ENCODE results near the gene UPF1.

Gene UPF1

DNA sequence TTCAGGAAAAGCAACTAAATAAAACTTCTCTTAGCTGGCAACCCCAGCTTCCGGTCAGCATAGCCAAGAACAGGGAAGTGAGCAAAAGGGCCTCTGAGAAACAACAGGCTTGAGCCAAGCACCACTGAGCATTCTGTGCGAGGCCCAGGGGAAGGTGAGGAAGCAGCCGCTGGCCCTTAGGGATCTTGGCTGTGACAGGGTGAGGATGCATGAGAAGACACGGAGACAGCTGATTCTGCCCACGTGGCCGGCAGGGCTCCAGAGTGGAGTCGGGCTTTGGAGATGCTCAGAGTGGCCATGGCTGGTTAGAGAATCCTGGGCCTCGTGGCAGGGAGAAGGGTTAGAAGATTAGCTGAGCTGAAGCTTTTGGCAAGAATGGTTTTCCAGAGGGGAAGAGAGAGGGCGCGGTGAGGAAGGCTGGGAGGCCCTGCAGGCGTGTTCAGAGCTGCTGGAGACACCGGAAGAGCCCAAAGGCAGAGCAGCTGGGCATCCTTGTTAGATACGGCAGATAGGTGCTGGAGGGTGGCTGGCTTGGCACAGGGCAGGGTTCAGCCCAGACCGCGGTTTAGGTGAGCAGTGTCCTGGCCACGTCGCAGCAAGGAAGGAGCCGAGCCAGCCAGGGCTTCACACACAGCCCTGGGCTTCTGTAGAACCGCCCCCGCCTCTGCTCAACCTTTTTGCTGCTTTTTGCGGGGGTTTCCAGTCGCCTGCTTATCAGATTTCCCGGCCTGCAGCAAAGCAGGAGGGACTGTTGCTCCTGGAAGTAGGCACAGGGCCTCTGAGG, 17.3 kb downstream of the UPF1 start:
- H3K9me3 Mint-ChIP-seq, result no peaks in the 10 kb centered on the region
- H3K4me1 Mint-ChIP-seq, result peaks cover 53% of the 10 kb centered on the region
- DNase-seq (ENCODE audit: low spot score in 2 of 2), result no peak
- peak overlapping the region; percentile 89 for H3K27ac Mint-ChIP-seq (ENCODE audit: low read depth)
- H3K36me3 Mint-ChIP-seq (ENCODE audit: insufficient read depth), result peaks cover 53% of the 10 kb centered on the region
- ATAC-seq (replicated peaks; ENCODE audit: extremely low read depth, poor library complexity, severe bottlenecking), result no peak
- peak overlapping the region; percentile 50 for H3K4me3 Mint-ChIP-seq
- H3K27me3 Mint-ChIP-seq, result no peaks in the 10 kb centered on the region

DNA sequence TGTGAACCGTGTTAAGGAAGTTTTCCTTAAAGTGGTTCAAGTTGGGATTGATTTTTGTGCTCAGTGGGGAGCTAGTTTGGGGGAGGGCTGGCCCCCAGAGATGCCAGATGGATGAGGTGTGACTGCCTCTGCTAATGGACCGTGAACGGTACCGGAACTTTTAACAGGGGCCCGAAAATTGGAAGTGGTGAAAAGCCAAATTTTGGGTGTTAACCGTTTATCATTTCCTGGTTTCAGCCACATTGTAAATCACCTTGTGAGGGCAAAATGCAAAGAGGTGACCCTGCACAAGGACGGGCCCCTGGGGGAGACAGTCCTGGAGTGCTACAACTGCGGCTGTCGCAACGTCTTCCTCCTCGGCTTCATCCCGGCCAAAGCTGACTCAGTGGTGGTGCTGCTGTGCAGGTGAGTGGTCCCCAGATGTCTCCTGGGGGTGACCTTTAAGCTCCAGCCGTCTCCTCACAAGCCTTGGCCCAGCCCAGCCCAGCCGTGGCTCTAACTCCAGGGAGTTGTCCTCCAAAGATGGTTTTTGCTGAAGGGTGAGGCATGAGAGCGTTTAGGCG, 18.2 kb downstream of the UPF1 start:
- Mint-ChIP-seq H3K27ac (ENCODE audit: low read depth) (peak overlapping the region; percentile 89), H3K27me3 (no peaks in the 10 kb centered on the region), H3K4me3 (peak overlapping the region; percentile 27), H3K4me1 (peaks cover 45% of the 10 kb centered on the region), H3K9me3 (no peaks in the 10 kb centered on the region), H3K36me3 (ENCODE audit: insufficient read depth) (peaks cover 61% of the 10 kb centered on the region)
- no peak for ATAC-seq (replicated peaks; ENCODE audit: extremely low read depth, poor library complexity, severe bottlenecking)
- no peak for DNase-seq (ENCODE audit: low spot score in 2 of 2)

DNA sequence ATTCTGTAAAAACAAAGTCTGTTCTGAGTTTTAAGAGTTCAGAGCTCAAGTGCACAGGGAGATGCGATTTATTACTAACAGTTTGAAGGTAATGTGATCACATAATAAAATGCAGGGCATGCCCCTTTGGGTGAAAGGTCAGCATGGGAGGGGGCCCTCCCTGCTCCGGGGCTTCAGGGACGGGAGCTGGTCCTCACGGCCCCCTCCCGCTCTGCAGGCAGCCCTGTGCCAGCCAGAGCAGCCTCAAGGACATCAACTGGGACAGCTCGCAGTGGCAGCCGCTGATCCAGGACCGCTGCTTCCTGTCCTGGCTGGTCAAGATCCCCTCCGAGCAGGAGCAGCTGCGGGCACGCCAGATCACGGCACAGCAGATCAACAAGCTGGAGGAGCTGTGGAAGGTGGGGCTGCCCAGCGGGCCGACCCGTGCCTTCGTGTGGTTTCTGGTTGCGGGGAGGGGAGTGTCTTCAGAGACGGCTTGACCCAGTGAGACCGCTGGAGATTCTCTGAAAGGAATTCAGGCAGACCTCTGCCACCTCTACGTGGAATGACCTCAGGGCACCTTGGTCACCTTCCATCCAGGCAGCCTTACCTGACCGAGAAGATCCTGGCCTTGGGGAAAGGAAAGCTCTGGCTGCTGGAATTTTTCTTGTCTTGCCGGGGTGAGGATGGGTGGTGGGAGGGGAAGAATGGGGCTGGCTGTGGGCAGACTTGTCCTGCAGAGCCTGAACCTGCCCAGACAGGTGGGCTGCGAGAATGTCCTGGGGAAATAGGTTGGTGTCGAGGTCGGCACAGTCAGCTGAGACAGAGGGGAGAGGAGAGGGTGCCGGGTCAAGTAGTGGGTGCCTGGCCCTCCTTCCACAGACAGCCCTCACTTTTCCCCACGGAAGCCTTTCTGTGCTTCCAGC, 19.0 kb downstream of the UPF1 start:
- H3K36me3 Mint-ChIP-seq (ENCODE audit: insufficient read depth), result peaks cover 68% of the 10 kb centered on the region
- H3K27ac Mint-ChIP-seq (ENCODE audit: low read depth), result peak overlapping the region; percentile 89
- DNase-seq (ENCODE audit: low spot score in 2 of 2), result no peak

DNA sequence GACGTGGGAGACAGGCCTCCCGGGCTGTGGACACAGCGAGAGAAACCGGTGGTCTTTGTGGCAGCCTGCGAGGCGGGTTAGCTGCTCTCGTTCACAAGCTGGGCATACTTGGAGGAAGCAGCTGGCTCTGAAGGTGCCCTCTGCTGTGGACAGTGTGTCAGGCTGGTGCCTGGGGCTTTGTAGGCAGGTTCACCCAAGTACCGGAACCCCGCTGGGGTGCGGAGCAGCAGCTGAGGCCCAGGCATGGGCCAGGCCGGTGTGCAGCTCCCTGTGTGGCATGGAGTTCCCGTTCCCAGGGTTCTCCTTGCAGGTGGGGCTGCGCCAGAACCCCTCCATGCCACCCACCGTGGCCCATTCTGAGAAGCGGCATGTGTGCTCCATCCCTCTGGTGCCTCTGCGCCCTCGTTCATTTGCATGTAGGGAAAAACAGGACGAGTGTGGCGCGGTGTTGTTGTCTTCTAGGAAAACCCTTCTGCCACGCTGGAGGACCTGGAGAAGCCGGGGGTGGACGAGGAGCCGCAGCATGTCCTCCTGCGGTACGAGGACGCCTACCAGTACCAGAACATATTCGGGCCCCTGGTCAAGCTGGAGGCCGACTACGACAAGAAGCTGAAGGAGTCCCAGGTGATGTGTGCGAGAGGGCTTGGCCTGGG, 20.0 kb downstream of the UPF1 start:
- ATAC-seq (replicated peaks; ENCODE audit: extremely low read depth, poor library complexity, severe bottlenecking), result no peak
- H3K36me3 Mint-ChIP-seq (ENCODE audit: insufficient read depth), result peaks cover 75% of the 10 kb centered on the region
- H3K27ac Mint-ChIP-seq (ENCODE audit: low read depth), result no peak overlapping the region
- no peak for DNase-seq (ENCODE audit: low spot score in 2 of 2)
- no peaks in the 10 kb centered on the region for H3K27me3 Mint-ChIP-seq
- no peak overlapping the region for H3K4me3 Mint-ChIP-seq
- peaks cover 27% of the 10 kb centered on the region for H3K4me1 Mint-ChIP-seq
- no peaks in the 10 kb centered on the region for H3K9me3 Mint-ChIP-seq

More for the DNA sequence above, 19.0 kb downstream of the UPF1 start:
- Mint-ChIP-seq H3K4me3 (no peak overlapping the region), H3K9me3 (no peaks in the 10 kb centered on the region), H3K27me3 (no peaks in the 10 kb centered on the region), H3K4me1 (peaks cover 37% of the 10 kb centered on the region)
- ATAC-seq (replicated peaks; ENCODE audit: extremely low read depth, poor library complexity, severe bottlenecking), result no peak

DNA sequence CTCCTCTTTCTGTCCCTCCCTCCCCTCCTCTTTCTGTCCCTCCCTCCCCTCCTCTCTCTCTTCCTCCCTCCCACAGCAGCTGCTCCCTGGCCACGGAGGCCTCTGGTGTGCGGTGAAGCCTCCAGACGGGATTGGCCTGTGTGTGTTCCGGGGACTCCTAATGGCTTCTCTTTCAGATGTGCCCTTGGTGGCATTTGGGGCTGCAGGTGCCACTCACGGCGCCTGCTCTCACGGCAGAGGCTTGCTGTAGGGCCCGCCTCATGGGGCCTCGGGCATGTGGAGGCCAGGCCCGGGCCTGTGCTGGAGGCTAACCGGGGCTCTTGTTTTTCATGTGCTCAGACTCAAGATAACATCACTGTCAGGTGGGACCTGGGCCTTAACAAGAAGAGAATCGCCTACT, 20.9 kb downstream of the UPF1 start:
- H3K4me3 Mint-ChIP-seq, result no peak overlapping the region
- H3K27ac Mint-ChIP-seq (ENCODE audit: low read depth), result no peak overlapping the region
- no peaks in the 10 kb centered on the region for H3K9me3 Mint-ChIP-seq
- H3K4me1 Mint-ChIP-seq, result peaks cover 19% of the 10 kb centered on the region
- no peak for ATAC-seq (replicated peaks; ENCODE audit: extremely low read depth, poor library complexity, severe bottlenecking)
- no peak for DNase-seq (ENCODE audit: low spot score in 2 of 2)
- H3K27me3 Mint-ChIP-seq, result no peaks in the 10 kb centered on the region
- peaks cover 77% of the 10 kb centered on the region for H3K36me3 Mint-ChIP-seq (ENCODE audit: insufficient read depth)

DNA sequence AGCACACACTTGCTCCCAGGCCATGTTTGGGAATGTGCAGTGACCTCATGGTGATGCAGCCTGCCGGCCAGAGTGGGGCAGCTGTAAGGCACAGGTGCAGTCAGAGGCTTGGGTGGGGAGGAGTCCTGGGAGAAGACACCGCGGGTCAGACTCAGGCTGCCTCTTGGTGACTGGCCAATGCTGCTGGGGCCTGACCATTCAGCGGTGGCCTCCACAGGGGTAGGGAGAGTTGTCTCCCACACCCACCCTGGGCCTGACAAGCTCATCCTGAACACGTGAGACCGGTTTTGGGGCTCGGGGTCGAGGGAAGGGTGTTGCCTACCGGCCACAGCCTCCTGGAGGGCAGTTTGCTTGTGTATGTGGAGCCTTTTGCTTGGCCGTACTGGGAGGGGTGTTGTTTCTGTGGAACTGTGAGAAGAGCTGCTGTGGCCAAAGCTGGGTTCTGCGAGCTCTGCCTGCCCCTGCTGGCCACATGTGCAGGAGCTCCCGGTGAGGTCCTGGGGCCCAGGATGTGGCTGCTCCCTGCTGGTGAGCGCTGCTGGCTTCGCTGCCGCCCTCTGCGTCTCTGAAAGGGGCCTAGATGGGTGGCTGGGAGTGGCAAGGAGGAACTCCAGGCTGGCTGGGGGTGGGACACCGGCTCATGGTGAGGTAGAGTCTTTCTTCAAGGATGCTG, 22.1 kb downstream of the UPF1 start:
- peaks cover 19% of the 10 kb centered on the region for H3K4me1 Mint-ChIP-seq
- H3K36me3 Mint-ChIP-seq (ENCODE audit: insufficient read depth), result peaks cover 80% of the 10 kb centered on the region

DNA sequence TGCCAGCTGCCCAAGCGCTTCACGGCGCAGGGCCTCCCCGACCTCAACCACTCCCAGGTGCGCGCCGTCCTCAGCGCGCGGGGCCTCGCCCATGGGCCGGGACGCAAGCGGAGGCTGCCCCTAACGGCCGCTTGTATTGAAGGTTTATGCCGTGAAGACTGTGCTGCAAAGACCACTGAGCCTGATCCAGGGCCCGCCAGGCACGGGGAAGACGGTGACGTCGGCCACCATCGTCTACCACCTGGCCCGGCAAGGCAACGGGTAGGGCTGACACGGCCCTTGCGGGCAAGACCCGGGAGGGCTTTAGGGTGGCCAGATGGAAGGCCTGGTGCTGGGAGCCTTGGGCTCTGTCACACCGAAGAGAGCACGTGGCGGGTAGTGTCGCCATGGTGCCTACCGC, 23.2 kb downstream of the UPF1 start:
- no peak for ATAC-seq (replicated peaks; ENCODE audit: extremely low read depth, poor library complexity, severe bottlenecking)
- no peak for DNase-seq (ENCODE audit: low spot score in 2 of 2)
- Mint-ChIP-seq H3K9me3 (no peaks in the 10 kb centered on the region), H3K27me3 (no peaks in the 10 kb centered on the region), H3K4me1 (peaks cover 8% of the 10 kb centered on the region), H3K27ac (ENCODE audit: low read depth) (peak overlapping the region; percentile 23), H3K36me3 (ENCODE audit: insufficient read depth) (peaks cover 78% of the 10 kb centered on the region), H3K4me3 (no peak overlapping the region)

More for the DNA sequence above, 22.1 kb downstream of the UPF1 start:
- Mint-ChIP-seq H3K4me3 (no peak overlapping the region), H3K27ac (ENCODE audit: low read depth) (no peak overlapping the region), H3K9me3 (no peaks in the 10 kb centered on the region), H3K27me3 (no peaks in the 10 kb centered on the region)
- ATAC-seq (replicated peaks; ENCODE audit: extremely low read depth, poor library complexity, severe bottlenecking) (no peak), DNase-seq (ENCODE audit: low spot score in 2 of 2) (no peak)

GRCh38 chr19:18855647-18856384, 24.1 kb downstream of the UPF1 start:
- peaks cover 6% of the 10 kb centered on the region for H3K4me1 Mint-ChIP-seq
- ATAC-seq (replicated peaks; ENCODE audit: extremely low read depth, poor library complexity, severe bottlenecking) (no peak), DNase-seq (ENCODE audit: low spot score in 2 of 2) (no peak)
- no peak overlapping the region for H3K4me3 Mint-ChIP-seq
- H3K36me3 Mint-ChIP-seq (ENCODE audit: insufficient read depth), result peaks cover 77% of the 10 kb centered on the region
- no peaks in the 10 kb centered on the region for H3K9me3 Mint-ChIP-seq
- H3K27me3 Mint-ChIP-seq, result no peaks in the 10 kb centered on the region
- H3K27ac Mint-ChIP-seq (ENCODE audit: low read depth), result peak overlapping the region; percentile 23

DNA sequence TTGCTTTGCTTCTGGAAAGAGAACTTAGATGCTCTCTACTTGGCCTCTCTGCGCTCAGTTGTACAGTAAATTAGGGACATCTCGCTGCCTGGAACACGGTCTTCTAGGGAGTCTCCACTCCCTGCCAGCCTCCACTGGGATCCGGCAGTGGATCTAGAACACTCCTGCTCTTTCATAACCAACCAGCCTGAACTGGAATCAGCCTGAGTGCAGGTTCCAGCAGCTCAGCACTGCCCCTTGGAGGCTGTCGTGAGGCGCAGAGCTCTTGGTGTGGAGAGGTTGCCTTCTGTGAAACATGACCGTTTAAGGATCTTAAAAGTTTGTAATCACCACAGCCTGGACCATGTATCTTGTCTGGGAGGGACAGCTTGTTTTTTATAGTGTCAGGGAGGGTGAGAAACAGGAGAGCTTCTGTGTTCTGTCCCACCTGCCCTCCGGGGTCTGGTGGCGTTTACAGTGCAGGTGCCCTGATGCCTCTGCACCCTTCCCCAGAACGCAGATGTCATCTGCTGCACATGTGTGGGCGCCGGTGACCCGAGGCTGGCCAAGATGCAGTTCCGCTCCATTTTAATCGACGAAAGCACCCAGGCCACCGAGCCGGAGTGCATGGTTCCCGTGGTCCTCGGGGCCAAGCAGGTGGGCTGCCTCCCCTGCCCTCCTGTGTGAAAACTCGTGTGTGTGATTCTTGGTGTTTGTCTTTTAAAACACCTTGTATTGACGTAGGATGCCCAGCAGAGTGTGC, 24.8 kb downstream of the UPF1 start:
- Mint-ChIP-seq H3K27me3 (no peaks in the 10 kb centered on the region), H3K9me3 (no peaks in the 10 kb centered on the region), H3K4me3 (no peak overlapping the region), H3K36me3 (ENCODE audit: insufficient read depth) (peaks cover 80% of the 10 kb centered on the region), H3K4me1 (peaks cover 14% of the 10 kb centered on the region), H3K27ac (ENCODE audit: low read depth) (no peak overlapping the region)
- ATAC-seq (replicated peaks; ENCODE audit: extremely low read depth, poor library complexity, severe bottlenecking), result no peak
- no peak for DNase-seq (ENCODE audit: low spot score in 2 of 2)

GRCh38 chr19:18857223-18857622, 25.5 kb downstream of the UPF1 start:
- H3K9me3 Mint-ChIP-seq, result no peaks in the 10 kb centered on the region
- DNase-seq (ENCODE audit: low spot score in 2 of 2), result no peak
- H3K27me3 Mint-ChIP-seq, result no peaks in the 10 kb centered on the region

More at GRCh38 chr19:18857223-18857622, 25.5 kb downstream of the UPF1 start:
- ATAC-seq (replicated peaks; ENCODE audit: extremely low read depth, poor library complexity, severe bottlenecking), result no peak
- Mint-ChIP-seq H3K36me3 (ENCODE audit: insufficient read depth) (peaks cover 78% of the 10 kb centered on the region), H3K4me1 (peaks cover 14% of the 10 kb centered on the region), H3K27ac (ENCODE audit: low read depth) (no peak overlapping the region), H3K4me3 (no peak overlapping the region)

Data from central memory CD8-positive, alpha-beta T cell (primary cell).